Hepatocyte (in vitro differentiated cells): ENCODE measurements around the gene ARHGAP33. TPM values are rescaled to one million over a fixed set of nuclear protein-coding genes. Genes with fewer than 3 reads are reported as not detected.

ENCODE experiments used
- DNase-seq: peaks from one replicate; pipeline ENCODE4 v3.0.0-alpha.2; 2016; ENCODE audit warnings: low spot score
- H2AFZ ChIP-seq: fragments of 200-600 bp; sonication (generic); 2 replicates; pipeline ENCODE4 v1.6.0; 2016; ENCODE audit warnings: antibody characterized with exemption, mild to moderate bottlenecking
- H3K27ac ChIP-seq: fragments of 200-600 bp; sonication (generic); 2 replicates; pipeline ENCODE4 v1.5.1; 2016; ENCODE audit warnings: mild to moderate bottlenecking
- H3K27me3 ChIP-seq: fragments of 200-600 bp; sonication (generic); 2 replicates; pipeline ENCODE4 v1.6.1; 2016
- H3K36me3 ChIP-seq: fragments of 200-600 bp; sonication (generic); replicated peaks from 2 replicates; pipeline ENCODE4 v1.5.1; 2016; ENCODE audit warnings: low read depth; ENCODE audit not compliant: insufficient read depth
- H3K4me1 ChIP-seq: fragments of 200-600 bp; sonication (generic); 2 replicates; pipeline ENCODE4 v1.5.1; 2016; ENCODE audit warnings: mild to moderate bottlenecking, moderate library complexity; ENCODE audit not compliant: insufficient read depth
- H3K4me2 ChIP-seq: fragments of 200-600 bp; sonication (generic); 2 replicates; pipeline ENCODE4 v1.6.0; 2016
- H3K4me3 ChIP-seq: fragments of 200-600 bp; sonication (generic); 2 replicates; pipeline ENCODE4 v1.5.1; 2016; ENCODE audit warnings: mild to moderate bottlenecking
- H3K79me2 ChIP-seq: fragments of 200-600 bp; sonication (generic); 2 replicates; pipeline ENCODE4 v1.6.0; 2017; ENCODE audit warnings: mild to moderate bottlenecking
- H3K9me2 ChIP-seq: fragments of 200-600 bp; sonication (generic); replicated peaks from 2 replicates; pipeline ENCODE4 v1.6.0; 2017; ENCODE audit warnings: mild to moderate bottlenecking; ENCODE audit not compliant: insufficient read depth
- H3K9me3 ChIP-seq: fragments of 200-600 bp; sonication (generic); 2 replicates; pipeline ENCODE4 v1.5.1; 2016; ENCODE audit warnings: low read depth, mild to moderate bottlenecking
- H4K20me1 ChIP-seq: fragments of 200-600 bp; sonication (generic); 2 replicates; pipeline ENCODE4 v1.6.0; 2016; ENCODE audit warnings: mild to moderate bottlenecking; ENCODE audit not compliant: insufficient read depth, poor library complexity, severe bottlenecking
- EZH2 ChIP-seq: fragments of 200-600 bp; sonication (generic); IDR thresholded peaks from 2 replicates; pipeline ENCODE4 v1.6.1; 2016; ENCODE audit warnings: antibody characterized with exemption, mild to moderate bottlenecking, borderline replicate concordance
- EZH2phosphoT487 ChIP-seq: fragments of 200-600 bp; sonication (generic); IDR thresholded peaks from one replicate; pipeline ENCODE4 v1.6.1; 2018; ENCODE audit warnings: antibody characterized with exemption, mild to moderate bottlenecking, low read depth, moderate library complexity; ENCODE audit not compliant: unreplicated experiment, severe bottlenecking
- WGBS: methylation state at CpG from one replicate; pipeline ENCODE4 v1.1.6; 2016; ENCODE audit warnings: low lambda C conversion rate; ENCODE audit errors: missing lambda C conversion rate; 5-methylcytosine and 5-hydroxymethylcytosine counted together
- polyA plus RNA-seq: library from polyadenylated mRNA; unstranded; fragments of >200 nt; fragmentation: Nextera tagmentation; extraction: Ambion mirVana; gene quantifications from 2 replicates; pipeline ENCODE4 v1.2.1, GENCODE V29; 2016
- total RNA-seq: library from RNA; depleted of rRNA; stranded (reverse); fragments of >200 nt; gene quantifications from 2 replicates; pipeline ENCODE4 v1.2.3, GENCODE V29; 2014
- TF ChIP-seq, protein P1 (sequence below): fragments of 200-600 bp; sonication (generic); IDR thresholded peaks from 2 replicates; pipeline ENCODE4 v1.5.1; 2016; ENCODE audit warnings: antibody characterized with exemption, mild to moderate bottlenecking; ENCODE audit not compliant: poor library complexity

The ARHGAP33 gene
- total and polyA plus RNA-seq, 2 experiments from 2014 or later, result 6.7 to 7.9 TPM

DNA sequence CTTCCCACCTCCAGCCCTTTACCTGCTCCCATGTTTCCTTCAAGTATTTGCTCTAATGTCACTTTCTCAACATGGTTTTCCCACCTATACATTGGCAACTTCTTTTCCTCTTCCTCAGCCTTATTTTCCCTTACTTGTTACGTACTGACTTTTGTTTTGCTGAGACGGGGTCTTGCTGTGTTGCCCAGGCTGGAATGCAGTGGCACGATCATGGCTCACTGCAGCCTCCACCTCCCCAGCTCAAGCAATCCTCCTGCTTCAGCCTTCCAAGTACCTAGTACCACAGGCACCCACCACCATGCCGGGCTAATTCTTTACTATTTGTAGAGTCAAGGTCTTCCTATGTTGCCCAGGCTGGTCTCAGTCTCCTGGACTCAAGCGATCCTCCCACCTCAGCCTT lies 32.3 kb downstream of the ARHGAP33 start:
- no peak for TF ChIP-seq EZH2
- no peak for TF ChIP-seq EZH2phosphoT487
- TF ChIP-seq, protein P1, sequence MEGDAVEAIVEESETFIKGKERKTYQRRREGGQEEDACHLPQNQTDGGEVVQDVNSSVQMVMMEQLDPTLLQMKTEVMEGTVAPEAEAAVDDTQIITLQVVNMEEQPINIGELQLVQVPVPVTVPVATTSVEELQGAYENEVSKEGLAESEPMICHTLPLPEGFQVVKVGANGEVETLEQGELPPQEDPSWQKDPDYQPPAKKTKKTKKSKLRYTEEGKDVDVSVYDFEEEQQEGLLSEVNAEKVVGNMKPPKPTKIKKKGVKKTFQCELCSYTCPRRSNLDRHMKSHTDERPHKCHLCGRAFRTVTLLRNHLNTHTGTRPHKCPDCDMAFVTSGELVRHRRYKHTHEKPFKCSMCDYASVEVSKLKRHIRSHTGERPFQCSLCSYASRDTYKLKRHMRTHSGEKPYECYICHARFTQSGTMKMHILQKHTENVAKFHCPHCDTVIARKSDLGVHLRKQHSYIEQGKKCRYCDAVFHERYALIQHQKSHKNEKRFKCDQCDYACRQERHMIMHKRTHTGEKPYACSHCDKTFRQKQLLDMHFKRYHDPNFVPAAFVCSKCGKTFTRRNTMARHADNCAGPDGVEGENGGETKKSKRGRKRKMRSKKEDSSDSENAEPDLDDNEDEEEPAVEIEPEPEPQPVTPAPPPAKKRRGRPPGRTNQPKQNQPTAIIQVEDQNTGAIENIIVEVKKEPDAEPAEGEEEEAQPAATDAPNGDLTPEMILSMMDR, result no peak
- Histone ChIP-seq H3K79me2 (no peaks in the 10 kb centered on the region), H3K27ac (no peak overlapping the region), H3K27me3 (no peaks in the 10 kb centered on the region), H3K4me2 (no peak overlapping the region), H2AFZ (no peak overlapping the region), H3K36me3 (no peaks in the 10 kb centered on the region), H4K20me1 (no peaks in the 10 kb centered on the region), H3K9me3 (no peaks in the 10 kb centered on the region), H3K4me1 (no peaks in the 10 kb centered on the region), H3K9me2 (no peaks in the 10 kb centered on the region), H3K4me3 (no peak overlapping the region)
- 91% methylated on average over 5 of the region's 5 CpGs for WGBS
- DNase-seq, result no peak

GRCh38 chr19:35811317-35812219 lies 36.2 kb downstream of the ARHGAP33 start:
- Histone ChIP-seq H3K4me3 (no peak overlapping the region), H3K9me2 (no peaks in the 10 kb centered on the region), H4K20me1 (no peaks in the 10 kb centered on the region), H3K27ac (no peak overlapping the region), H2AFZ (no peak overlapping the region), H3K4me1 (no peaks in the 10 kb centered on the region), H3K79me2 (no peaks in the 10 kb centered on the region), H3K9me3 (no peaks in the 10 kb centered on the region), H3K4me2 (no peak overlapping the region), H3K27me3 (no peaks in the 10 kb centered on the region), H3K36me3 (no peaks in the 10 kb centered on the region)
- 77% methylated on average over 14 of the region's 18 CpGs for WGBS
- no peak for DNase-seq
- TF ChIP-seq, protein P1, result no peak
- no peak for TF ChIP-seq EZH2phosphoT487

DNA sequence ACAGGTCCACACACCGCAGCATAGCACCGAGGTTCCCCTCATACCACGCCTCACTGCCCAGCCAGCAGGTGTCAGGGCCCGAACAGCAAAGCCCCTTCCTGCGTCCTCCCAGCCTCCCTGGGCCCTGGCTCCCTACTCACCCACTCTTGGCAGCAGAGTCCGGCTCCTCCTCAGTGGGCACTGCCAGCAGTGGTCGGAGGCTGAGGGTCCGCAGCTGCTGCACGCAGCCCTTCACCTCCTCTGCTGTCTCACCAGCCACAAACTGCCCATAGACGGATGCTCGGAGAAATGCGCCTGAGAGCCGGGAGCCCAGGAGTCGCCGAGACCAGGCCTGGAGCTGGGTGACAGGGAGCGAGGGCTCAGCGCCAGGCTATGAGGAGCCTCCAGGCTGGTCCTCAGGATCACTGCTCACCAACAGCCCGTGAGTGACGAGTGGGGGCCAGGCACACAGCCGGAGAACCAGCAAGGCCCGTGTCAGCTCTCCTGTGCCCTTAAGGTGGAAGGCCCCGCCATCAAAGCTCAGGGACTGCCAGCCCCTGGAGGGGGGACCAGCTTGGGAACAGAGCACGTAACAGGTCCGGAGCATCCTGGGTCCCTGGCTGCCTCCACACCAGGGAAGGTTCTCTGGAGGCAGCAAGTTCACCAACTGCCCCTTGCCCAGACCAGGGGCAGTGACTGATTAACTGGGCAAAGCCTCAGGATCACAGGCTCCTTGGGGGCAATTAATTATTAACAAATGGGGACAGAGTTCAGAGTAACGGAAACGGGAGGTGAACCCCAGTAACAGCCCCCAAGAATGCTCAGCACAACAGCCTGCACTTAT lies 37.1 kb downstream of the ARHGAP33 start, which contains the start of gene PRODH2:
TSS of gene PRODH2 (minus strand) at position 626 of the 823 bp plus-strand sequence. CDS start at position 586, 40 bp downstream.
- no peak within 1 kb of the TSS for H3K27ac ChIP-seq
- no peaks in the 10 kb centered on the region for H3K36me3 ChIP-seq
- H2AFZ ChIP-seq, result no peak within 1 kb of the TSS
- H4K20me1 ChIP-seq, result no peaks in the 10 kb centered on the region
- WGBS, result 81% methylated on average over 26 of the region's 26 CpGs
- no peak for DNase-seq
- no peaks in the 10 kb centered on the region for H3K27me3 ChIP-seq
- H3K9me3 ChIP-seq, result no peaks in the 10 kb centered on the region
- no peak within 1 kb of the TSS for H3K4me3 ChIP-seq
- H3K9me2 ChIP-seq, result no peaks in the 10 kb centered on the region
- H3K79me2 ChIP-seq, result no peaks in the 10 kb centered on the region
- no peaks in the 10 kb centered on the region for H3K4me1 ChIP-seq
- TF ChIP-seq EZH2phosphoT487, result no peak
- TF ChIP-seq, protein P1, result no peak
- TF ChIP-seq EZH2, result no peak
- H3K4me2 ChIP-seq, result no peak within 1 kb of the TSS
